Middle frontal gyrus (tissue), 1 donor: ENCODE results near the gene YAE1.

Experiments used
- DNase-seq: peaks from one replicate; pipeline ENCODE4 v3.0.0-alpha.2; 2015; ENCODE audit warnings: low spot score; ENCODE audit errors: extremely low spot score

YAE1 gene

DNA sequence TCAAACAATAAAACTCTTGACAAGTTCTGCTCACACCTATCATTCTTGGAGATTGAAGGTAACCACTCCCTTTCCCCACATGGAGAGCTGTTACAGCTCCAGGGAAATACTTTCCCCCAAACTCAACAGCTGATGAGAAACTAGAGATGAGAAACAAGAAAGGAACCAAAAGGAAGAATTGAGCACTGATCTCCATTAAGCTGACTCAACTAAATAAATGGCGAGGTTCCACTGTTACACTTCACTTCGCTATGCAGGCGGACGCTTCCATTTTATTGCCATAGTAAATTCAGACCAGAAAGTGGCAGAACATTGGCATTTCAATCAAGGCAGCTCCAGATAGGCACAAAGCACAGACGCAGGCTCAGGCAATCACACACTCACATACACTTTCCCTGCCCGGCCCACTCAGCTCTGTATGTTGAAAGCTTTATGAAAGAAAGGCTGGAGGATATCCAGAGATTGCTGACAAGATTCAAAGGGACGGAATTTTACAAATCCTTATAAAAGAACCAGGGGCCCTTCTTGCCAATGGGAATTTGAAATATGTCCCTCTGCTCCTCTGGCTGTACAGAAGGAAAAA, 11.5 kb upstream of the YAE1 start:
- DNase-seq = no peak

DNA sequence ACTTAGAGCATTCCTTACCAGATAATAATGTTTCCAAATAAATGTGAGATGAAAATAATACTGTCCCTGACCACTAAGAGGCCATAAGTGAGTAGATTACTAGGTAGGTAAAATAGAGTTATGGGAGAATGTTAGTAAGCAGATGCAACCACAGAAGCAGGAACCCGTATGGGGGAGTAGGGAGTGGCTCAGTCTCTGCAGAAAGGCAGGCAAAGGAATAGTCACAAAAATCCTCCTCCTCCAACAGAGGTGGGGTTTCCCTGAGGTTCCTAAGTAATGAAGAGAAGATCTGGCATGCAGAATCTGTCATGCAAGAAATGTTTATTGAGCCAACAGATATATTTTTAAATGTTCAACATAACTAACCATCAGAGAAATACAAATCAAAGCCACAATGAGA, 9.0 kb upstream of the YAE1 start:
- DNase-seq = no peak

DNA sequence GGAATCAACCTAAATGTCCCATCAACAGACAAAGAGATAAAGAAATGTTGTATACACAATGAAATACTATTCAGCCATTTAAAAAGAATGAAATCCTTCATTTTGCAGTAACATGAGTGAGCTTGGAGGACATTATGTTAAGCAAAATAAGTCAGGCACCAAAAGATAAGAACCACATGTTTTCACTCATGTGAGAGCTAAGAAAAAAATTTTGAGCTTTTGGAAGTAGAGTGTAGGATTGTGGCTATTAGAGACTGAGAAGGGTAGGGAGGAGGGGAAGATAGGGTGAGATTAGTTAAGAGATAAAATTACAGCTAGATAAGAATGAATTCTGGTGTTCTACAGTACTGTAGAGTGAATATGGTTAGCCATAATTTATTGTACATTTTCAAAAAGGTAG, 8.3 kb upstream of the YAE1 start:
- no peak for DNase-seq

DNA sequence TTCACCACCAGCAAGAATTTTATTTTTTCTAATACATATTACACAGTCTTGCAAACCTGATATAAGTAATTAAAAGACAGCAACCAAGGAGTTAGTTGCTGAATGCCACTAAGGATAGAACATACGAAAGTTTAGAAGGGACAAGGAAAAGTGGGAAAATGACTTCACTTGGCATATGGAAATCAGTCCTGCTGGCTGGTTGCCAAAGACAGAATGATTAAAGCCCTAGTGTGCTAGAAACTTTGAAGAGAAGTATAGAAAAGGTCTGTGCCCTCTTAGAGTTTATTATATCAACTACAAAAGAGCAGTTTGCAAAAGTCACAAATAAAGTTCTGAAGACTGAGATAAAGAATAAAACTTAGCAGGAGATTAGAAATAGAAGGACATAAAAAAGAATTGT, 5.8 kb upstream of the YAE1 start:
- DNase-seq = no peak

DNA sequence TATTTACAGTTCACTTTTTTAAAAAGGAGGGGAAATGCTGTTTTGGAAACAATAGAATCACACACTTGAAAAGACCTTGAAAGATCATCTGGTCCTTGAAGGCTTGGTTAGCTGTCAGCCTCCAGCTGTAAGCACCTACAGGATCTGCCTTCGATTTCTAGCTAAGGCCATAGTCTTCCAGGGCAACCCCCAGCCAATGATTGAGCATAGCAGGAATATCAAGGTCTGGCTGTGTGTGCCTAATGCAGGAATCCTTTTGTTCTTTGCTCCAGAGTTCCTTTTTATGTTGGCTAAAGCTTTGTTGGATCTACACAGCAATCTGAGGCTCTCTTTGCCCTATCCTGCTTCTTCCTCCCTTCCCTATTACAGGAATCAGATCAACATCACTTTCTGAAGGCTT, 5.2 kb upstream of the YAE1 start:
- no peak for DNase-seq

DNA sequence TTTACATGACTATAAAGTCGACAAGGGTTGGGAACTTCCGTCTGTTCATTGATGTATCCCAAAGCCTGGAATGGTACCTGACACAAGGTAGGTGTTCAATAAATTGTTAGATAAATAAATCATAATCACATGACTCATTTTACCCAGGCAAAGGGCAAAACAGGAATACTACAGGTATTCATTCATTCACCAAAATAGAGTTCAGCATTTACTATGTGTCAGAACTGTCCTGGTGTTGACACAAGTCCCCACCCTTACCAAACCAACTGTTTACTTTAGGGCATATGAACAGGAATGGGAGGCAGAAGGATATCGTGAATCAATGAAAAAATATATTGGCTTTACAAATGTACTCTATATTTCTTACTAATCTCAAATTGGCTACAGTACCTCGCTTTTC, 666 bp upstream of the YAE1 start:
- no peak for DNase-seq

DNA sequence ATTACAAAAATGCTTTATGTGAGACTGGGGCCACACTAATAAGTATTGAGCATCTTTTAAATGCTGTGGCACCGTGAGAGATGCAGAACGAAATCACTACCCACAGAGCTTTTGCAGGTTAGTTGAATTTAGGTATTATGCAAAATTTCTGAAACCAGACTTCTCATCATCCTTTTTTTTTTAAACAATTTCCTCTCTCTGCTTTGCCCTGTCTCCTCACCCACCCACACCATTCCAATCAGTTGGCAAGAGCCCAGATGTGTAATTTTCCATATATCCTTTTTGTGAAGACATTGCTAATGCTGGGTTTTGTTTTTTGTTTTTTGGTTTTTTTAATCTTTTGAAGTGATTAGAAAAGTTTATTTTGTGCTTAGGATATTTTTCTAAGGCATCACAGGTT, 1.1 kb downstream of the YAE1 start:
- DNase-seq = no peak

DNA sequence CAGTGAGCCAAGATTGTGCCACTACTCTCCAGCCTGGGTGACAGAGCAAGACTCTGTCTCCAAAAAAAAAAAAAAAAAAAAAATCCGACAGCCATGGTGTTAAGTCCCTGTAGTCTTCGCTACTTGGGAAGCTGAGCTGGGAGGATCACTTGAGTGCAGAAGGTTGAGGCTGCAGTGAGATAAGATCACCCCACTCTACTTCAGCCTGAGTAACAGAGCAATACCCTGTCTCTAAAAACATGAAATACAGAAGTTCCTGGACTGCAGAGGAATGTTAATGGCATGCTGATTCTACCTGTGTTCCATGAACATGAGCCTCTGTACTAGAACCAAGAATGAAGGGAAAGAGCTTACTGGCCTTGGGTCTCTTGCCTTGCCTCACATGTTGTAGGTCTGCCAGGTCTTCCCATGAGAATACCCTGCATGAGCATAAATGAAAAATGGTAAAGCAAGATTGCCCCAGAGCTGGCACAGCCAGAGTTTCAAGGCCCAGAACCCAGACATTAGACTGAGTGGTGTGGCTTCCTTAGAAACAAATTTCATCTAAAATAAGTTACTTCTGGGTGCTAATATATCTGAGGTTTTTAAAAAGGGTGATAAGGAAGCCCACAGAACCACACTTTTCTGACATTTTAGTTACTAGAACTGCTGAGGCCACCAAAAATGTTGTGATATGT, 8.6 kb downstream of the YAE1 start:
- no peak for DNase-seq

DNA sequence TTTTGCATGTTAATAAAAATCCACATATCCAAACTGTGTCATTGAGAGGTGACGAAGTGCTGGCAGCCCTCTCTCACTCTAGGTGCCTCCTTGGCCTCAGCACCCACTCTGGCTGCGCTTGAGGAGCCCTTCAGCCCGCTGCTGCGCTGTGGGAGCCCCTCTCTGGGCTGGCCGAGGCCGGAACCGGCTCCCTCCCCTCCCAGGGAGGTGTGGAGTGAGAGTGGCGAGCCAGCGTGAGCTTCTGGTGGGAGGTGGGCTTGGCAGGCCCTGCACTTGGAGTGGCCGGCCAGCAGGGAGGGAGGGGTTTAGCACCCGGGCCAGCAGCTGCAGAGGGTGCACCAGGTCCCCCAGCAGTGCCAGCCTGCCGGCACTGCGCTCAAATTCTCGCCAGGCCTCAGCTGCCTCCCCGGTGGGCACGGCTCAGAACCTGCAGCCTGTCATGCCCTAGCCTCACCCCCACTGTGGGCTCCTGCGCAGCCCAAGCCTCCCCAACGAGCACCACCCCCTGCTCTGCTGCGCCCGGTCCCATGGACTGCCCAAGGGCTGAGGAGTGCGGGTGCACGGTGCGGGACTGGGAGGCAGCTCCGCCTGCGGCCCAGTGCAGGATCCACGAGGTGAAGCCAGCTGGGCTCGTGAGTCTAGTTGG, 11.1 kb downstream of the YAE1 start:
- DNase-seq = no peak

DNA sequence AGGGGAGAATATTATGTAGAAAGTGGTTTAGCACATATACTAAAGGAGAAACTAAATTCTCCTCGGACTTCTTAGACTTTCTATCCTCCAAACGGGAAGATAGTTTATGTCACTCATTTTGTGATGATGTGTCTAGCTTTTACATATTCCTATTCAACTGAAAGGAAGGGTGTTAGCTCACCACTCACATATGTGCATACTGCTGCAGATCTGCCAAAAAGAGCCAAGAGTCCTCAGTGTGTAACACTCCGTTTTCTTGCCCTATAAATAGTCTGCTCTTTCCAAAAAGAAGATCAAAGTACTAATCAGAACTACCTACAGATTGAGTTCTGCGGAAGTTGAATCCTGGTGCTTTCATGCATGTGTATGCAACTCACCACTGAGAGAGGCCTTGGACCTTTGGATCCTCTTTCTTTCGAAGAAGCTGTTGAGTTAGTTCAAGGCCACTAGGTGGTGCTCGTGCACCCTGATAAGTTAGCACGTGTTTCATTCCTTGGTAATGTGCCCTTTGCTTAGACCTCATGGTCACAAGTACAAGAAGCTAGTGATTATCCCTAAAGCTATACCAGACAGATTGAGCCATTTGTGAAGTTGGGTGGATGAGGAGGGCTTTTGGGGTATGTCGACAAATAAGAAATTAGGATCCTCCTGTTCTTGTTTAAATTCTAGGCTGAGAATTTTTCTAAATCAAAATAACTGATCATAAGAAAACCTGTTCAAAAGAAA, 14.1 kb downstream of the YAE1 start:
- peak; percentile 71 for DNase-seq

DNA sequence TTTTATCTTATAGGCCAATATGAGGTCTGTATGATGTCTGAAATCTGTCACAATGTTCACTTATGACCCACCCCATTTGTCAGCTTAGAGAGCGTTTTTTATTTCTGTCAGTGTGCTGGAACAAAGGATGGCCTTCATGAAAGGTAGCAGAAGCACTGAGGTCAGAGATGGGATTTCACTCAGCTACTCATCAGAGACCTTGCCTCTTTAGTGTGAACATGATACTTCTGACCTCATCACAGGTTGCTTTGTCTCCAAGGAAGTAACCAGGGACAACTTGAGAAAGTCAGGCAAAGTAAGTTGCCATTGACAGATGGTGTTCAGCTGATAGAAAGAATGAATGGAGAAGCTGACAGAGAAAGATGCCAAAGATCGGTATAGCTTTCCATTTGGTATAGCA, 16.3 kb downstream of the YAE1 start:
- no peak for DNase-seq

DNA sequence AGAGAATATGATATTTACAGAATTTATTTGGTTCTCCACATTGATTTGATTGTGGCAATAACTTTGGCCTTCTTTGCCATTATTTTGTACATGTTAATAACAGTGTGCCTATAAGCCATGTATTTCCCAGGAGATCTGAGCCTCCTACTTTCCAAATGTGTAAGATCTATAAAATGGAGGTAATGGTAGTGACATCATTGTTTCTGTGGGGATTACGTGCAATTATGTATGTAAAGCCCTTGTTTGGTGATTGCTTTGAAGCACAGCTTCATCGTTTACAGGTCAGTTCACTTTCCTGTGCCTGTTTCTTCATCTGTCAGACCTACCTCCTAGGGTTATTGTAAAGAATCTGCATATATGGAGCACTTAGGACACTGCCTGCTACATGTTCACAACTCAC, 17.3 kb downstream of the YAE1 start:
- DNase-seq = no peak

DNA sequence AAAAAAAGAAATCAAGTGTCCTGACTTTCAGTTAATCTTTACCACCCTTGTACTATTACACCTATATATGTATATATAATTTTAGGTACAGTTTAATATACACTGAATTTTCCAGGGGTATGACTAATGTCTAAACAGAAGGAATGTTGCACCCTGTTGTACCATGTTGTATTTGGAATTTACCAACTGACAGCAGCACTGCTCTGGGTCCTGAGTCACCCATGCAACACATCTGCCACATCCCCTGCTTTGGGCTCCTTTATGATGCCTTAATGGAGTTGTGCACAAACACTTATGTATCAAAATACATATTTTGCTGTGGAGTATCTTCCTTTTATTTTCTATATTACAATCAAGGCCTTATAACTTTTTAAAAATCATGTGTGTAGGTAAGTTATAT, 21.2 kb downstream of the YAE1 start:
- DNase-seq = no peak

DNA sequence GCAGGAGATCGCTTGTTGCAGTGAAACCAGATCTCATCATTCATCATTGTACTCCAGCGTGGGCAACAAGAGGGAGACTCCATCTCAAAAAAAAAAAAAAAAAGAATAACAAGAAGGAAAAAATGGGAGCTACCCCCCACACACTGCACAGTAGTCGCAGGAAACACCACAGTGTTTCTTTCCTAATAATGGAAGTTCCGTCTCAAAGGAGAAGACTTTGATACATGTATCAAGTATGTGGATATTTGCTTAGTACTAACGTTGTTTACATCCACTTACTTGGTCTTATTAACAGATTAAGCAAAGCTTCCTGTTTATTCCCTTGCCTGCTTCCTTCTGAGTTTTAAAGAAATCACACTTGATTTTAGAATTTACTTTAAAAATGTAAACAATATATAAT, 22.2 kb downstream of the YAE1 start:
- DNase-seq = no peak

DNA sequence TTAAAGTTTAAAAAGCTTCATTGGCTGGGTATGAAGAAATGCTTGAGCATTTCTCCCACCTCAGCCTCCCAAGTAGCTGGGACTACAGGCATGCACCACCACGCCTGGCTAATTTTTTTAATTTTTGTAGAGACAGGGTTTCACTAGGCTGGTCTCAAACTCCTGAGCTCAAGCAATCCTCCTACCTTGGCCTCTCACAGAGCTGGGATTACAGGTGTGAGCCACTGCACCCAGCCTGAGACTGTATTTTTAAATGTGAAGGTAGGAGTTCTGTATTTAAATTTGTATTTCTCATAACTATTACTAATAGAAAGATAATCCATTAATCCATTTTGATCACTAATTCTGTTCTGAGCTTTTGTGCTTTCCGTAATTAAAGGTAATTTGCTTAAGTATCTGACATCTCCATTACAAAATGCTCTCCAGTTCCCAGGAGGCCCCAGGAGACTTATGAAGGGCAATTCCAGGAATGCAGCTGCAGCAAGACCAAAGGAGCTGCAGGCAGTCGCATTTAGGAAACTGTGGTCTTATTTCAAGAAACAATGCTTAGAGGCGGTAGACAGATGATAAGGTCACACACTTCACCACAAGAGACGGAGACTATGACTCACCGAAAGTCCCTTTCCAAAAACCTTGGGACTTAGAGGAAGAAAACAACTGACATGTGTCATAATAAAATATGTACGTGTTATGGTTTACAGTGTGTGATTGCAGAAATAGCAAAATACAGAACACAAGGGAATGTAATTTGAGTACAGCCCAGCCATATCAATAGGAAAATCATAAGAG, 23.3 kb downstream of the YAE1 start:
- DNase-seq = no peak

DNA sequence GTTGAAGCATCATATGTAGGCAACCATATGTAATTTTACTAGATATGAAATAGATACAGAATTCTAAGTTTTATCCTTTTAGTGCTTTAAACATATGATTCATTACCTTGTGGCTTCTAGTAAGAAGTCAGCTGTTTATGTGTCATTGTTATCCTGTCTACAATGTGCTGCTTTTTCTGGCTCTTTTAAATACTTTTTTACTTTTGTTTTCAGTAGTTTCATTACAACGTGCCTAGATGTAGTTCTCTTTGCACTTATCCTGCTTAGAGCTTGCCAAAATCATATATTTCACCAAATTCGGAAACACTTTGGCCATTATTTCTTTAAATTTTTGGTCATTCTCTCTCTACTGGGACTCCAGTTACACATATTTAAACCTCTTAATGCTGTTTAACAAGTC, 26.4 kb downstream of the YAE1 start:
- no peak for DNase-seq

DNA sequence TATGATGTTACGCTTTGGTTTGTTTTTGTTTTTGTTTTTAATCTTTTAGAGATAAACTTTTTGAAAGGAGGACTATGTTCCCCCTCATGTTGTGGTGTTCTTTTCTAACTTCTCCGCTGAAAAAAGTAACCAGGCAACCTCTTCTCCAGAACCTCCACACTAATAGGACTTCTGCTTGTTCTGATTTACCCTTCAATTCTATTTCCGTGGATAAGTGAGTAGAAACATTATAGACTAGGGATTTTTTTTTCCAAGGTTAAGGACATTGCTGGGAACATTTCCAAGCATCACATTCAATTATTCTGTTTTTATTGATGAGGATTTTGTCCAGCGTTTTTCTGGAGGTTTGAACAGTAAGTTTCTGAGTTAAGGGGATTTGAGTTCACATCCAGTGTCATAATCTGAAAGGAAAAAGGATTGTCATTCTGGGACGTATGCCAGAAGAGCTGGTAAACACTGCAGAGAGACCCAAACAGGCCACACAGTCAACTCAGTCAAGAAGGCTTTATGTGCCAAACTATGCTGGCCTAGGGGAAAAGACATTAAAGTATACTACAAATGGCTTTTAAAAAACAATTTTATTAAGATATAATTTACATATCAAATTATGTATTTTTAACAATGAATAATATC, 28.9 kb downstream of the YAE1 start:
- DNase-seq = no peak

DNA sequence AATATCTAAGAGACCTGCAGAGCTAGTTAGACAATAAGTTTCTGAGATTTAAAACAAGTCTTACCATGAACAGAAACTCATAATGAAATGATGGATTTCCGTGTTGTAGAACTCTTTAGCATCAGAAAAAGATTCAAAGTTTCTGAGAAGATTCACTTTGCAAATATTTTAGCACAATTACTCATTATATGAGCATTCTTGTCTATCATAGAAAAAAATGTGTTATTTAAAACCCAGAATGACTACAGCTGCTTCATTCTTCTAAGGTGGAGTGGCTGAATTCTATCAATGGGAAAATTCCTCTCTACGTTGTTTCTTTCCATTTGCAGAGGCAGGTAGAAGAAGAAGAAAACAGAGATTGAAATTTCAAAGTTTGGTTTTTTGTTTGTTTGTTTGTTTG, 36.1 kb downstream of the YAE1 start:
- DNase-seq = no peak

DNA sequence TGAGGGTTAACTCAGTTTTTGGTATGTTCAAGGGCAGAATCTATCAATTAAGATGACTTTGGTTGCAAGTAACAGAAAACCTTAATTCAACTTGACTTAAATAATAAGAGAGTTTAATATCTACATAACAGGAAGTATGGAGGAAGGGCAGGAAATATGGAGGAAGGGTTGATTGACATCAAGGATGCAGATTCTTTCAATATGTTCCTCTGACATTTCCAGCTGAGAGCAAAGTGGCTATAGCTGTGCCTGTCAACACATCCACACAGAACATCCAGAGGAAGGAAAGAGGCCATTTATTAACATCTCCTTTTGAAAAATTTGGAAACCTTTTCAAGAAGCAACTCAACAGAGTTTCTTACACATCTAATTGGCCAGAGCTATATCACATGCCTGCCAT, 37.7 kb downstream of the YAE1 start:
- DNase-seq = no peak

DNA sequence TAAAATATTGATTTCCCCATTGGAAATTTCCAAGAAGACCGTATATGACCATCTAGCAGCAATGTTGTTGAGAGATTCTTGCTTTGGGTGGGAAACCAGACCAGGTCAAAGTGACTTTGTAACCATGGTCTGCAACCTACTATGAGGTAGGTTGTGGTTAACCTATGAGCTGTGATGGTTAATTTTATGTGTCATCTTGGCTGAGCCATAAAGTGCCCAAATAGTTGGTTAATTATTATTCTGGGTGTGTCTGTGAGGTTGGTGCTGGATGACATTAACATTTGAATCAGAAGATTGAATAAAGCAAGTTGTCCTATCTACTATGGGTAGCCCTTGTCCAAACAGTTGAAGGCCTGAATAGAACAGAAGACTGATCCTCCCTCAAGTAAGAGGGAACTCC, 38.9 kb downstream of the YAE1 start:
- DNase-seq = no peak

DNA sequence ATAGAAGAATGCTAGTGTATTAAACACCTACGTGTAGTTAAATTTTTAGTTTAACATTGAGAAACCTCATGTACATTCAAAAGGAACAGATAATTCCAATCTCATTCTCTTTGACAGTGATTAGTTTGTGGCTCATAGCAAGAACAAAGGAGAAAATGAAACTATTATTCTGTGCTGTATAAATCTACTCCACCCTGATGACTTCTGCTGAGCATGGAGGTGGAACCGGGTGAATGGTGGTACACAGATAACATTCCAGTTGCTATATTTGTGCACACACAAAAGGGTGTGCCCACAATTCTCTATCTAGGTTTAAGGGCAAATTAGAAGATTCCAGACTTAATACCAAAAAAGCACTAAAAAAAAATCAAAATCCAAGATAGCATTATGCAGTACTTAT, 40.1 kb downstream of the YAE1 start:
- no peak for DNase-seq
